AG09309 (cell line): ENCODE data around the gene OR8D1.

Source experiments
- DNase-seq: peaks from one replicate; pipeline ENCODE4 v3.0.0-alpha.2; 2010; ENCODE audit warnings: low read depth
- H3K4me3 ChIP-seq: 2 replicates; pipeline ENCODE4 v1.5.1; 2011; ENCODE audit warnings: mild to moderate bottlenecking, low read depth, low read length, moderate library complexity; ENCODE audit not compliant: control insufficient read depth
- TF ChIP-seq, protein P1 (sequence below): IDR thresholded peaks from 2 replicates; pipeline ENCODE4 v1.5.1; 2011; ENCODE audit warnings: mild to moderate bottlenecking, low read depth, low read length, inconsistent platforms; ENCODE audit not compliant: insufficient read depth, control insufficient read depth; ENCODE audit errors: missing control alignments

The OR8D1 gene

DNA sequence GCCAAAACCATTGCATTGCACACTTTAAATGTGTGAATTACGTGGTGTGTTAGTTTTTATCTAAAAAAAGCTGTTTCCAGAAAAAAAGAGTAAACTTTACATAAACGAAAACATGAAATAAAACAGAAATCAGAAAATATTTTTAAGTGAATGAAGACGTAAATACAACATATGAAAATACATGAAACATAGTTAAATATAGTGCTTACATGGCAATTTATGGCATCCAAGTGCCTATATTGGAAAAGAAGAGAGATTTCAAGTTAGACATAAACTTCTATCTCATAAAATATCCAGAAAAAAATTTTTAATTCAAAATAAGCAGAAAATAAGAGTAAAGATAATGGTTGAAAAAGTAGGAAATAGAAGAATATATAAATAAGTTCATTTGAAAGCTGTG, 18.1 kb upstream of the OR8D1 start:
- TF ChIP-seq, protein P1, sequence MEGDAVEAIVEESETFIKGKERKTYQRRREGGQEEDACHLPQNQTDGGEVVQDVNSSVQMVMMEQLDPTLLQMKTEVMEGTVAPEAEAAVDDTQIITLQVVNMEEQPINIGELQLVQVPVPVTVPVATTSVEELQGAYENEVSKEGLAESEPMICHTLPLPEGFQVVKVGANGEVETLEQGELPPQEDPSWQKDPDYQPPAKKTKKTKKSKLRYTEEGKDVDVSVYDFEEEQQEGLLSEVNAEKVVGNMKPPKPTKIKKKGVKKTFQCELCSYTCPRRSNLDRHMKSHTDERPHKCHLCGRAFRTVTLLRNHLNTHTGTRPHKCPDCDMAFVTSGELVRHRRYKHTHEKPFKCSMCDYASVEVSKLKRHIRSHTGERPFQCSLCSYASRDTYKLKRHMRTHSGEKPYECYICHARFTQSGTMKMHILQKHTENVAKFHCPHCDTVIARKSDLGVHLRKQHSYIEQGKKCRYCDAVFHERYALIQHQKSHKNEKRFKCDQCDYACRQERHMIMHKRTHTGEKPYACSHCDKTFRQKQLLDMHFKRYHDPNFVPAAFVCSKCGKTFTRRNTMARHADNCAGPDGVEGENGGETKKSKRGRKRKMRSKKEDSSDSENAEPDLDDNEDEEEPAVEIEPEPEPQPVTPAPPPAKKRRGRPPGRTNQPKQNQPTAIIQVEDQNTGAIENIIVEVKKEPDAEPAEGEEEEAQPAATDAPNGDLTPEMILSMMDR = no peak
- no peak for DNase-seq
- H3K4me3 ChIP-seq = no peak overlapping the region

DNA sequence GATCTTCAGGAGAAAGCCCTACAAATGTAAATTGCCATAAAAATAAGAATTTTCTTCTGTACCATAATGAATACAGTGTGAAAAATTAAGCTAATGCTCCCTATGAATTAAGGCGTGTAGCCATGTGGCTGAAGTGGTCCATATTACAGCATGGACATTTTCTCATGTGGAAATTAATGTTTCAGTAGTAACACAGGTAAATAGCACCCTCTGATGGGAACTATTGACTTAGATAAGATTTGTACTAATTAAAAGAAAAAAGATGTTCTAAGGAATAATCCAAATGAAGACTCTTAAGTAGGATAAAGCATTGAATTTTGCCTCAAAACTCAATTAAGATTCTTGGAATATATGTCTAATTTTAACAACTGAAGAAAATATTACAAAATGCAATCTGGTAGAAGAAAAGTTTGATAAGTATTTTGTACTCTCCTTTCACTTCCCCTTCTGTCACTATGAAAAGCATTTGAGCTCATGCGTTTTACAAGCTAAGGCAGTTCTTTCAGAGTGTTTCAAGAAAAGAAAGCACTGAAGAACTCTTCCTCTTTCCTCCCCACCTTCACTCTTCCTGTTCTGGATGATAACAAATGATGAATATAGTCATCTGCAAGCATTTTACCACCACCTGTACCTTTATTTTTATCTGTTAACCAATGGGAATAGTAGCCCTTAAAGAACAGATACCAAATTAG, 16.2 kb upstream of the OR8D1 start:
- no peak overlapping the region for H3K4me3 ChIP-seq
- no peak for DNase-seq
- TF ChIP-seq, protein P1 = no peak

DNA sequence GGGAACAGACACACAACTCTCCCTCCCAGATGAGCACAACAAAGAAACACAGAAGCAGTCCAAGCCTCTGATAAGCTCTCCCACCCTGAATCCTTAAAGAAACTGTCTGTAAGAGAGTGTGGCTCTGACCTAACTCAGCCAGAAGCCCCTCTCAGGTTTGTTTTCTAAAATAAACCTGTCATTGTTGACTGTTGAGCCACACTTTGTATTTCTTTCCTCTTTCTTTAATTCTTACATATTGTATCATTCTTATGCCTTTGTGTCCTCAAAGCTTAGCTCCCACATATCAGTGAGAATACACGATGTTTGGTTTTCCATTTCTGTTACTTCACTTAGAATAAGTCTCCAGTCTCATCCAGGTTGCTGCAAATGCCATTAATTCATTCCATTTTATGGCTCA, 14.0 kb upstream of the OR8D1 start:
- no peak for DNase-seq

DNA sequence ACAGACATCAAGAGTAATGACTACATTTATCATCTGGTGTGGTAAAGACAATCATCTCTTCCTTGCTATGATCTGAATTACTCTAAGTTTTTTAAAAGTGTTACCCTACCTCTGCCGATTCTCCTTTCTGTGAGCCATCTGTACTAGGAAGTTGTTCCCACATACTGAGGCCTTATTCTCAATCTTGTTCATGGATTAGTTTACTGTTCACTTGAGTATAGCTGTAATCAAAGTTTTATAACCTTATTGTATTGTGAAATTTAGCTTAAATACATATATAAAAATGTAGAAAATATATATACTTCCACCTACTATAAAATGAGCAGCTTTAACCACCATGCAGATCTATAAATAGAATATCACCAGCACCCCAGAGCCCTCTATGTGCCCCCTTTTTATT, 8.6 kb upstream of the OR8D1 start:
- TF ChIP-seq, protein P1 = no peak
- DNase-seq = no peak
- H3K4me3 ChIP-seq = no peak overlapping the region

More for the DNA sequence above, 14.0 kb upstream of the OR8D1 start:
- TF ChIP-seq, protein P1 = no peak
- H3K4me3 ChIP-seq = no peak overlapping the region

DNA sequence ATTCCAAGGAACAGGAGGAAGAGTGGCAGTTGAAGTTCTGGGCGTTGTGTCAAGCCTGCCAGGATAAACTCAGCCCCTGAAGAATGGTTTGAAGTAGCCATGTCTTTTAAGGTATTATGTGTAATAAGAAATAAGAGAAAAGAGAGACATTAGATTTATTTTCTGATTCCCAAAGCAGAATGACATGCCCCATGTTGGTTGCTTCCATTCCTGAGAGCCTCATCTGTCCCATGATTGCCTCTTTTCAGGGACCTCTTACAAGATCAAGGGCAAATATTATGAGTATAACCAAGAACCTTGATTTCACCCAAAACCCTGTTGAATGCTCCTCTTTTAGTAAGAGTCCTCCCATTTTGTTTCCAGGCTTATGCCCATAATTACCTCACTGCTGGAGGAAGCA, 6.3 kb upstream of the OR8D1 start, which contains the start of gene OR8D2:
OR8D2 (minus strand) TSS at position 101 of the 400 bp plus-strand sequence; CDS start at position 101, 0 bp downstream.
- TF ChIP-seq, protein P1 = no peak
- H3K4me3 ChIP-seq = no peak within 1 kb of the TSS
- no peak for DNase-seq

DNA sequence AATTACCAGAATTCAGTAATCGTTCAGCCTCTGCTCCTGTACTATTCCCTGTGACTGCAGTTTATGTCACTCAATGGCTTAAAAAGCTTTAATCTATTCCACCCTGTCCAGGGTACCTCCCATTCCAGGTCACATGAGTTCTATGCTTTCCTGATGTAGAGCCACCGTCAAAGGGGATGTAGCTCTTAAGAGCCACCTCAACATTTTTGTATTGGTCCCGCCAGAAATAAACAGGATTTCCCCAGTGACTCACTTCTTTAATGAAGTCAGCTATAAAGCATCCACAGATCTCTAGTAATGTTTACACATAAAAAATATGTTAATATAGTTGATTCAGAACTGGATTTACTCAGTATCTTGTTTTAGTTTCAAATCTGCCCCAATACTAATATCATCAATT, 1.3 kb upstream of the OR8D1 start:
- TF ChIP-seq, protein P1 = no peak
- DNase-seq = no peak
- no peak overlapping the region for H3K4me3 ChIP-seq

DNA sequence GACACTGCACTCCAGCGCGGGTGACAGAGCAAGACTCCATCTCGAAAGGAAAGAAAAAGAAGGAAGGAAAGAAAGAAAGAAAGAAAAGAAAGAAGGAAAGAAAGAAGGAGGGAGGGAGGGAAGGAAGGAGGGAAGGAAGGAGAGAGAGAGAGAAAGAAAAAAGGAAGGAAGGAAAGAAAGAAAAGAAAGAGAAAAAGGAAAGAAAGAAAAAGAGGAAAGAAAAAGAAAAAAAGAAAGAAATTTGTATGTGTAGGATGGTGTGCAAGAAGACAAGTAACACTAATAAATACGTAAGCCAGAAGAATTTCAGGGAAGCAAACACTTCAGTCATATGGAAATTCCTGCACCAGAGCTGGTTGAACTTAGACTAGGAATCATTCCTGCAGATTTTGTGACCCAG, 618 bp downstream of the OR8D1 start:
- TF ChIP-seq, protein P1 = no peak
- H3K4me3 ChIP-seq = no peak overlapping the region
- DNase-seq = no peak
